Fibroblast of skin of left quadriceps (primary cell): Measurements from ENCODE around the gene ZNF324B.
"Not testable (repeated sequence)": the region's sequence is repeated elsewhere in the genome, so short reads cannot be mapped to it uniquely, and the experiment has no call there.

ENCODE experiments used
- DNase-seq, 2 experiments: peaks; one replicate each; pipeline ENCODE4 v3.0.0-alpha.2; 2013; ENCODE audit warnings: low read depth in 2 of 2

The ZNF324B gene

DNA sequence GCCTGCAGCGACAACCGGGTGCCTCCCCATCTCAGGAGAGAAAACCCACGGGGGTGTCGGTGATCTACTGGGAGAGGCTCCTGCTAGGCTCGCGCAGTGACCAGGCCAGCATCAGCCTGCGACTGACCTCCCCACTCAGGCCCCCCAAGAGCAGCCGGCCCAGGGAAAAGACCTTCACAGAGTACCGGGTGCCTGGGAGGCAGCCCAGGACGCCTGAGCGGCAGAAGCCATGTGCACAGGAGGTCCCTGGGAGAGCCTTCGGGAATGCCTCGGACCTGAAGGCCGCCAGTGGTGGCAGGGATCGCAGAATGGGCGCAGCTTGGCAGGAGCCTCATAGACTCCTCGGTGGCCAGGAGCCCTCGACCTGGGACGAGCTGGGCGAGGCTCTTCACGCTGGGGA lies 3.9 kb downstream of the ZNF324B start:
- DNase-seq: no peak

- no peak for DNase-seq
Measured at GRCh38 chr19:58456111-58456510, 4.7 kb downstream of the ZNF324B start.

GRCh38 chr19:58460039-58460438 lies 8.6 kb downstream of the ZNF324B start:
- DNase-seq: no peak

- DNase-seq: no peak
Measured at GRCh38 chr19:58466089-58466759, 14.8 kb downstream of the ZNF324B start.

GRCh38 chr19:58466760-58467589 lies 15.6 kb downstream of the ZNF324B start, which contains the start of gene ZNF324:
ZNF324 (plus strand) TSS chr19:58467080; CDS start chr19:58469186, 2,106 bp downstream.
- DNase-seq: peak; percentile 84 to 88

DNA sequence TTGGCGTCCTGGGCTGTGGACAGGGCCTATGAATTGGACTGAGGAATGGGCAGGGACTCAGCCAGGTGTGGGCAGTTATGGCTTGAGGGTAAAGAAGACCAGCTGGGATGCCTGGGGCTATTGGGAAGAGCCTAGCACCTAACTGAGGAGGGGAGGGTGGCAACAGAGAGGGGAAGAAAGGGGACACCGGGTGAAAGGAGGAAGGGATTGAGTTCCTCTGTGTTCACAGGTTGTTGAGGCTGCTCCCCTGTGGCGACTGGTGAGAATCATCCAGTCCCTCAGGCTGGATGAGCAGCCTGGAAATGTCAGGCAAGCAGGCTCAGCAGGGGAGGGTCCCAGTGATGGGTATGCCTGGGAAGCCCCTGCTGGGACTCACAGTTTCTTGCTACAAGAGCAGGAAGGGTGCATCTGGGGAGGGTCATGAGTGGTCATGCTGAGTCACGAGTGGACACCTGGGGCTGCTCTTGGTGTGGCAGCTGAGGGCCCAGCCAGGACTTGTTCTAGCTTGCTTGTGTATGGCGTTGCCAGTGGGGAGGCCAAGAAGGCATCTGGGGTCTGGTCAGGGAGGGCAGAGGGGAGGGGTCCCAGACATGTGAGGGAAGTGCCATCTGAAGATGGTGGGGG lies 16.9 kb downstream of the ZNF324B start:
- no peak for DNase-seq

DNA sequence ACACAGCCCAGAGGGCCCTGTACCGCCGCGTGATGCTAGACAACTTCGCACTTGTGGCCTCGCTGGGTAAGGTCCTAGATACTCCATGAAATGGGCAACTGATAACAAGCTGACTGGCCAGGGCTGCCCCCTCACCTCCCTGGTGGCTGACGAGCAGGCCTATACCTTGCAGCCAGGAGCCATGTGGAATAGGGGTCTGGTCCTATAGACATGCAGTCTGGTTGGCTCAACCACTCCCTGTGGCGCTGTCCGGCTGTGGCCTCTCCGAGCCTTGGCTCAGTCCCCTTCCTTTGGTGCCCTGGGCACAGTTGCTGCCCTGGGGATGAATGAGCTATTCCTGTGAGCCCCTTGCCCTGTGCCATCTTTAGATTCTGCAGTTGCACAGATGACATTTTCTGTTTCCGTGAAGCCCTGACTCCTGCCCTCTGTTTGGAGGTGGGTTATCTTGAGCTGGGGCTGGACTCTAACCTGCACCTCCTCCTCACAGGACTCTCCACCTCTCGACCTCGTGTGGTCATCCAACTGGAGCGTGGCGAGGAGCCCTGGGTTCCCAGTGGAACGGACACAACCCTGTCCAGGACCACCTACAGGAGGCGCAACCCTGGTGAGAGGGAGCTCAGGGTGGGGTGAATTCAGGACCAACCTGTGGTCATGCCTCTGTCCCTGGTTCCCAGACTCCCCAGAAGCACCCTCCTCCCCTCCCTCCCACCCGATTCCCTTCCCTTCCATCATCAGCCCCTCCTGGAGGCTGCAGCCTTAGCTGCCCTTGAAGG lies 18.0 kb downstream of the ZNF324B start:
- no peak for DNase-seq

GRCh38 chr19:58470837-58471543 lies 19.6 kb downstream of the ZNF324B start:
- DNase-seq: not testable (repeated sequence)

- DNase-seq: no peak
Measured at GRCh38 chr19:58471736-58472135, 20.3 kb downstream of the ZNF324B start.

- DNase-seq: no peak
Measured at GRCh38 chr19:58473775-58474174, 22.4 kb downstream of the ZNF324B start.

GRCh38 chr19:58474291-58474996 lies 23.0 kb downstream of the ZNF324B start:
- peak in 1 of 2 experiments; percentile 26 for DNase-seq

DNA sequence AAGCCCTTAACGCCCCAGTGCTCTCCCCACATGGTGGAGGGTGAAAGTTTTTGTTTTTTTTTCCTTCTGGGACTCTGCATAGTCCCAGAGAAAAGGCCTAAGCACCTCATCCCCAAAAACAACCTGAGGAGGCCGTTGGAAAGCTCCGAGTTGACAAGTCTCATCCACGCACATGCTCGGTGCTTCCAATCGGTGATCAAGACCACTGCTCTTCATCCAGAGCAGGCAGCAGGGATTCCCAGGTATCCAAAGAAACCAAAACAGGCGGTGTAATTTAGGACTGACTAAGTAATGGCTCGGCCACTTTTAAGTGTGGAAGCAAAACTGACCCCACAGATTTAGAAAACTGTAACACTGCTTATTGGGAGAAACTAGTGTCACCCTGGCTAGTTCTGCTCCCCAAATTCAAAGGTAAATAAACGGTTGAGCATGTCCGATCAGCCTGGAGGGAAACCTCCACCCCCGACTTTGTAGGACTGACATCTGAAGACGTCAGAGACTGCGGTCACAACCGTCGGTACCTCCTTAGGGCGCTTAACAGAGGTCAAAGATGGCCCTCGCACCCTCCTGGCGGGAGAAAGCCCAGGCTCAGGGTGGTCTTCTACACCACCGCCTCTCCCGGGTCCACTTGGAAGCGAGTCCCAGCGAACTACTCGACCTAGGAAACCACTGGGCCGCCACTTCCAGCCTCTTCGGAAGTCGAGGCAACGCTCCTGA lies 23.7 kb downstream of the ZNF324B start:
- no peak for DNase-seq

DNA sequence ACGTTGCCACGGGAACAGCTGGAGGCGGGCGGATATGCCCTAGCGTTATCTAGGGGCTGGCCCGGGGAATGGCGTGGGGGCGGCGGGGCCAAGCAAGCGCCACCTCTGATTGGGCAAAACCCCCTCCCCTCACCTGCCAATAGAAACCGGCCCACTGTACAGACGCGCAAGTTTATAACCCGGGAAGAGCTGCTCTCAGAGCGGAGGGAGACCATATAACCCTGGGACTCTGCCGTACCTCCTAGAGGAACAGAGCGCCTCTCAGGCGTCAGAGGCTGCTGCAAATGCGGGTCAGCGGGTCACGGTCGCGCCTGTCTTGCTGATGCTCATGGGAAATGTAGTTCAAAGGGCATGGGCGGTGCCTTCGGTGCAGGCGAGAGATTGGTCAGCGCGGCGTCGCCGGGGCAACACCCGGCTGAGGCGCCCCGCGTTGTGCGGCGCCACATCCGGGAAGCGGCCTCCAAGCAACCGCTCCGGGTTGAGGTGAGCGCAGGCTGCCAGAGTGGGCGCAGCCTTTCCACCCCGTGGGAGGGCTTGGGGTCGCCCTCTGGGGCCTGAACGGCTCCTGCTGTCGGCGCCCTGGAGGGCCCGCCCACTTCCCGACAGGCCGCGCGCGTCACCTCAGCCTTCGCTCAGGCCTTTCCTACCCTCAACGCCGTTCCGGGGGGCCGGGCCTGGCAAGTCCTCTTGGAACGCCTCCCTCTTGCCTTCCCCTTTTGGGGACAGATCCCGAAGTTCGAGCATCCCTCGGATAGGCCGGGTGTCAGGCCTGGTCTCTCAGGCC lies 24.5 kb downstream of the ZNF324B start, which contains the start of gene ZNF446:
Gene ZNF446, plus strand, starts transcription at position 639 of the 784 bp plus-strand sequence. CDS start 867 bp downstream, outside the sequence.
- peak; percentile 90 to 91 for DNase-seq

- no peak for DNase-seq
Measured at GRCh38 chr19:58476498-58477015, 25.1 kb downstream of the ZNF324B start.

GRCh38 chr19:58477130-58477529 lies 25.7 kb downstream of the ZNF324B start:
- no peak for DNase-seq

DNA sequence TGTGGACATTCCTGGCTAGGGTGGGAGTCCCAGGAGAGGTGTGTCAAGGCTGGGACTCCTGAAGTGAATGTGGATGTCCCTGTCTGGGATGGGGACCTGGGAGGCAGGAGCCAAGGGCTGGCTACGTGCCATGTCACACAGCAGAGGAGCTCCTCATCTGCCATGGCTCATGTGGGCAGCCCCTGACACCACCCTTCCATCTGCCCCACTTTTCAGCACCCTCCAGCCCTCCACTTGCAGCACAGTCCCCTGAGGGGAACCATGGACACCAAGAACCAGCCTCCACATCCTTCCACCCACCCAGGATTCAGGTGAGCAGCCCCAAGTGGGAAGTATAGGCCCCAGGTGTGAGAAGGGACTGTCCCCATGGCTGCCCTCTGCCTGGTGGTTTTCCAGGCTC lies 26.4 kb downstream of the ZNF324B start:
- DNase-seq: no peak

DNA sequence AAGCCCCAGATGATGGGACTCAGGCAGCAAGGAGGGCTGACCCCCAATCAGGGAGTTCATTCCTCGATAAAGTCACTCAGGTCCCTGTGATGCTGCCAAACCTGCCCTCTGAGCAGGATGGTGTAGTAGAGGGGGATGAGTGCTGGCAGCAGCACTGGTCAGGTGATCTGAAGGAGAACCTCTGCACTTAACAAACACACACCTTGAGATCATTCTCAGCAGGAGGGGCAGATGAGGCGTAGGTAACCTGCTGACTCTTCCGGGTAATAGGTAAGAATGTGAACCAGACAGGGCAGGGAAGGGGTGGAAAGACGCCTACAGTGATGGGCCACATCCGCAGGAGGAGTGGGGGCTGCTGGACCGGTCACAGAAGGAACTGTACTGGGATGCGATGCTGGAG lies 27.9 kb downstream of the ZNF324B start:
- DNase-seq: no peak

- no peak for DNase-seq
Measured at GRCh38 chr19:58479736-58480480, 28.5 kb downstream of the ZNF324B start.
